ENCODE data around the gene PRDM16. TPM values are rescaled to one million over a fixed set of nuclear protein-coding genes. Genes with fewer than 3 reads are reported as not detected.

PRDM16 gene
- total and polyA plus RNA-seq, 2 of the 8 experiments (the other 6 are each of a cell fraction or from before 2014, with no cell fraction given) = 0.39 to 0.43 TPM

GRCh38 chr1:3207217-3207848 lies 138.3 kb downstream of the PRDM16 start (continued):
- TF ChIP-seq EZH2 (IDR thresholded peaks at IDR 0.05; ENCODE audit: low read depth, low read length, severe bottlenecking) (no peak), RXRA (IDR thresholded peaks at IDR 0.05; ENCODE audit: insufficient read depth, low read depth, low read length) (no peak), YY1 (IDR thresholded peaks at IDR 0.05; ENCODE audit: low read depth, low read length) (no peak), HDAC2 (IDR thresholded peaks at IDR 0.05; ENCODE audit: borderline replicate concordance in 1 of 2, low read depth in 2 of 2, low read length in 2 of 2) (no peak)

All from H1 (cell line).